Bronchial epithelial cell (primary cell): ENCODE results near the gene TIMM23. TPM values are rescaled to one million over a fixed set of nuclear protein-coding genes. Genes with fewer than 3 reads are reported as not detected.
A peak's percentile ranks its signal among the peaks of the same experiment; 100 is the strongest.
"Not testable (repeated sequence)": the region's sequence is repeated elsewhere in the genome, so short reads cannot be mapped to it uniquely, and the experiment has no call there.

ENCODE experiments used
- DNase-seq: peaks from one replicate; pipeline ENCODE4 v3.0.0-alpha.2; 2010; ENCODE audit warnings: low read depth
- FAIRE-seq: peaks from 2 replicates; lab custom pipeline; 2011; peaks lifted over from hg19 to GRCh38; lab: Jason Lieb, UNC
- H3K27me3 ChIP-seq: 2 replicates; pipeline ENCODE4 v1.5.1; 2011; ENCODE audit warnings: low read length; ENCODE audit not compliant: control insufficient read depth, insufficient read depth
- H3K36me3 ChIP-seq: 2 replicates; pipeline ENCODE4 v1.5.1; 2011; ENCODE audit warnings: low read length; ENCODE audit not compliant: control insufficient read depth, insufficient read depth
- H3K4me3 ChIP-seq: 2 replicates; pipeline ENCODE4 v1.5.1; 2011; ENCODE audit warnings: mild to moderate bottlenecking, low read depth, low read length, control low read depth
- total RNA-seq: library from RNA; depleted of rRNA; stranded (reverse); fragments of >200 nt; gene quantifications from 2 replicates; pipeline ENCODE4 v1.2.1, GENCODE V29; 2014
- TF ChIP-seq, protein P1 (sequence below): IDR thresholded peaks from 2 replicates; pipeline ENCODE4 v1.5.1; 2011; ENCODE audit warnings: mild to moderate bottlenecking, moderate library complexity, low read length, control low read depth, inconsistent platforms; ENCODE audit not compliant: insufficient read depth, severe bottlenecking

The TIMM23 gene
- total RNA-seq, 1 donor from 2014 or later: 114 TPM

DNA sequence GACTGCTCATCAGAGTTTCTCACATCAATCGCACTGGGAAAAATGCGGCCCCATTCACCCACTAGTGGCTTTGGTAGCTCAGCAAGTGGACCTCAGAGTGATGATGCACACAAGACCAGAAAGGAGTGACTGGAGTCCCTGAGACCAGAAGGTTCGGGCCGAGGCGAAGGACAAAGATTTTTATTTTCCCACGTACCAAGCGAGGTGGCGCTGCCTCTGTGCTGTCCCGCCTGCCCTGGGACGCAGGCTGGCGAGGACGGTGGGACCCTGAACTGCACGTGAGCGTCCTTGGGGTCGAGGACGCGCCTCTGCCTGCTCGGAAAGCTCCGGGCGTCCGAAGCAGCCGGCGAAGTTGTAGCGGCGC is 565 bp upstream of the TIMM23 start:
- H3K27me3 ChIP-seq, H3K36me3 ChIP-seq, FAIRE-seq: not testable (repeated sequence)
- peak; percentile 2 for DNase-seq
- H3K4me3 ChIP-seq: peak overlapping the region; percentile 65

DNA sequence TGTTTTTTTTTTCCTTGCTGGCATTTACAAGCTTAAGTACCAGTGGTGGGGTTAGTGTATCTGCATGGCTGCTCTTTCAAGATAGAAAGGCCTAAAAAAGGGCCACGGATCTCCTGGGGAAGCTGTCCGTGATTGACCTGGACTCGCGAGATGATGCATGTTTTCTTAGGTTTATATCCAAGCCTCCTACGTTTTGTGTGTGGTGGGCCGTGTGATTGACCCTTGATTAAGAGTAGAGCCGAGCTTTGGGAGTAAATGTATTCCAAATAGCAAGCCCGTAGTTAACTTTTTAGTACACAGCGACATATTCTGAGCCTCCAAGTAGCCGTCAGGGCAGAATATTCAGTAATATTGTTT is 502 bp downstream of the TIMM23 start:
- not testable (repeated sequence) for H3K27me3 ChIP-seq, H3K36me3 ChIP-seq, FAIRE-seq
- peak overlapping the region; percentile 65 for H3K4me3 ChIP-seq
- peak; percentile 4 for DNase-seq

DNA sequence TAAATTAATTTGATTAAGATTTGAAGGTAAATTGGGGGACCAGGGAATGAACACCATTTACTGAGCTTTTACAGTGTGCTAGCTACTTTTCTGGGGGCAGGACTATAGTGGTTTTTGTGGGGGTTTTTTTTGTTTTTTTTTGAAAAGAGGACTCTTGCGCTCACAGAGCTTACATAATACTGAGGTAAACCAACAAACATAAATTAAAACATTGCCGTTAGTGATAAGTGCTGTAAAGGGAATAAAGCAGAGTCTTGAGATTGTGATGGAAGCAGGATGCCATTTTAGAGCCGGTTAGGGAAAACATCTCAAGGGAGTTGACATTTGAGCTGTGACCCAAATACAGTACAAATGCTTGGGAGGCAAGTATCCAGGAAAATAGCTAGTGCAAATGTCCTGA is 1.8 kb downstream of the TIMM23 start:
- DNase-seq: not testable (repeated sequence)

DNA sequence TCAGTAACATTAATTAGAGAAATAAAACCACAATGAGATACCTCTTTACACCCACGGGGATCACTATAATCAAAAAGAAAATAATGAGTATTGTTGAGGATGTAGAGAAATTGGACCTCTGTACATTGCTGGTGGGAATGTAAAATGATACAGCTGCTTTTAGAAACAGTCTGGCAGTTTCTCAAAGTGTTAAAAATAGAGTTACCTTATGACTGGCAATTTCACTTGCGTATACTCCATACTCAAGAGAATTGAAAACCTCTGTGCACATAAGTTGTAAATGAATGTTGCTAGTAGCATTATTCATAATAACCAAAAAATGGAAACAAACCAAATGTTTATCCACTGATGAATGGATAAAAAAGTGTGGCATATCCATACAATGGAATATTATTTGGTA is 6.3 kb downstream of the TIMM23 start:
- FAIRE-seq, H3K27me3 ChIP-seq, H3K4me3 ChIP-seq, DNase-seq, H3K36me3 ChIP-seq: not testable (repeated sequence)

More for the DNA sequence above, 1.8 kb downstream of the TIMM23 start:
- FAIRE-seq, H3K27me3 ChIP-seq, H3K36me3 ChIP-seq, H3K4me3 ChIP-seq: not testable (repeated sequence)

DNA sequence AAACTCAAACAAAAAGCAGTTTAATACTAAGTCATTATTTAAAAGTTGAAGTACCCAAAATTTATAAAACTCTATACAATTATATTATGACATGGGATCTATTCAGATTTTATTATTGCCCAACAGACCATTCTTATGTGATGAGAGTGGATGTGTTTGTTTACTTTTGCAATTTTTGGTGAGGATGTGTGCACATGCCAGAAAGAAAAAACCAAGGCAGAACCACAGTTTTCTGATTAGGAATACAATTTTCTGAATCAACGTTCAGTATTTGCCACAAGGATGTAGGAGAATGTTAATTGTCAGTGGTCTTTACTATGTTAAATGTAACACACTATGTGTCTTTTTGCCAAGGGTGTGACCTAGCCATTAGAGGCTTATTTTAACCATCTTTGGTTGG is 9.1 kb downstream of the TIMM23 start:
- H3K27me3 ChIP-seq, FAIRE-seq, DNase-seq, H3K36me3 ChIP-seq, H3K4me3 ChIP-seq: not testable (repeated sequence)

DNA sequence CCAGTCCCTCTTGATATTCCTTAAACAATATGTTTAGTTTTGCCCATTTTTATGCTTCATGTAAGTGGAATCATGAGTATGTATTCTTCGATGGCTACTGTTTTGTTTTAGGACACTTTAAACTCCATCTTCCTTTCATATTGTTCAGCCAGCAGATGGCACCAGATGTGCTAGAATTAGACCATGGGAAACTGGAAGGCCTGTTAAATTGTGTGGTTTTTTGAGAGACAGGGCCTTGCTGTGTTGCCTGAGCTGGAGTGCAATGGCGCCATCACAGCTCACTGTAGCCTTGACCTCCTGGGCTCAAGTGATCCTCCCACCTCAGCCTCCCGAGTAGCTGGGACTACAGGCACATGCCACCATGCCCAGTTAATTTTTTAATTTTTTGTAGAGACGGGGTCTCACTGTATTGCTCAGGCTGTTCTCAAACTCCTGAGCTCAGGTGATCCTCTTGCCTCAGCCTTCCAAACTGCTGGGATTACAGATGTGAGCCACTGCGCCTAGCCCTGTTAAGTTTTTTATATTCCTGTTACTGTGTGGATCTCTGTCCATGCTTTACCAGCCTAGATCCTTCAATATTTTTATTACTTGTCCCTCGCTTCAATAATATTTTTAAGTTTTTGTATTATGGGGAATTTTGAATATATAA is 11.4 kb downstream of the TIMM23 start:
- H3K36me3 ChIP-seq, FAIRE-seq, H3K27me3 ChIP-seq, H3K4me3 ChIP-seq: not testable (repeated sequence)
- peak; percentile 41 for DNase-seq
- TF ChIP-seq, protein P1, sequence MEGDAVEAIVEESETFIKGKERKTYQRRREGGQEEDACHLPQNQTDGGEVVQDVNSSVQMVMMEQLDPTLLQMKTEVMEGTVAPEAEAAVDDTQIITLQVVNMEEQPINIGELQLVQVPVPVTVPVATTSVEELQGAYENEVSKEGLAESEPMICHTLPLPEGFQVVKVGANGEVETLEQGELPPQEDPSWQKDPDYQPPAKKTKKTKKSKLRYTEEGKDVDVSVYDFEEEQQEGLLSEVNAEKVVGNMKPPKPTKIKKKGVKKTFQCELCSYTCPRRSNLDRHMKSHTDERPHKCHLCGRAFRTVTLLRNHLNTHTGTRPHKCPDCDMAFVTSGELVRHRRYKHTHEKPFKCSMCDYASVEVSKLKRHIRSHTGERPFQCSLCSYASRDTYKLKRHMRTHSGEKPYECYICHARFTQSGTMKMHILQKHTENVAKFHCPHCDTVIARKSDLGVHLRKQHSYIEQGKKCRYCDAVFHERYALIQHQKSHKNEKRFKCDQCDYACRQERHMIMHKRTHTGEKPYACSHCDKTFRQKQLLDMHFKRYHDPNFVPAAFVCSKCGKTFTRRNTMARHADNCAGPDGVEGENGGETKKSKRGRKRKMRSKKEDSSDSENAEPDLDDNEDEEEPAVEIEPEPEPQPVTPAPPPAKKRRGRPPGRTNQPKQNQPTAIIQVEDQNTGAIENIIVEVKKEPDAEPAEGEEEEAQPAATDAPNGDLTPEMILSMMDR: peak; percentile 32

DNA sequence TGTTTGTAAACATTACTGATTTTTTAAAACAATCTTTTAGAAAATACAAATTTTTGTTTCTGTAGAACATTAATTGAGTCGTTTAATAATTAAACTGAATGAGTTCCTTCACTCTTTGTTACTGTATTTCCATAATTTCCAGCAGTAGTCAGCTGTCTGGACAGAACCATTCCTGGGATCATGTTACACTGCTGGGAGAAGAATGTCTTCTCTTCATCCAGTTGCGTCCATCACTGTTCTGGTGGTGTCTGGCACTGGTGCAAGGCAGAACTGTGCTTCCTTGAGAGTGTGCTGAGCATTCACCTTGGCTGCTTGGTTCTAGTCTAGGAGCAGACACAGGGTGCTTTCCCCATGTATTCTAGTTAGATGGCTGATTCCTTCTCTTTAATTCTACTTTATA is 12.2 kb downstream of the TIMM23 start:
- not testable (repeated sequence) for H3K4me3 ChIP-seq, H3K27me3 ChIP-seq, DNase-seq, FAIRE-seq, H3K36me3 ChIP-seq

DNA sequence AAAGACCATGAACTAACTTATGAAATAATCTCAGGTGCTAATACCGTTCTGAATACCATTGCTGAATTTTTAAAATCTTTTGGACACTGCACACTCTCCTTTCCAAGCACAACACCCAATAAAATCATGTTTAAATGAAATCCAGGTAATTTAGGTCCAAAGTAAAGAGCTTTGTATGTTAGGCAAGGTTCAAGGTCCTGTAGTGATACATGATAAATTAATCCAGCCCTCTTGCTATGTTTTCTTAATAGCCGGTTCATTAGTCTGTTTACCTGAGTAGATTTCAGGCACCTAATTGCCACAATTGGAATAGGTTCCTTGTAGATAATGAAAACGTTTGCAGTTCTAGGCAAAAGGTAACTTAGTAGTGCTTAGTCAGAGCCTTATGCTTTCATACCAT is 13.3 kb downstream of the TIMM23 start:
- not testable (repeated sequence) for H3K27me3 ChIP-seq, DNase-seq, FAIRE-seq

DNA sequence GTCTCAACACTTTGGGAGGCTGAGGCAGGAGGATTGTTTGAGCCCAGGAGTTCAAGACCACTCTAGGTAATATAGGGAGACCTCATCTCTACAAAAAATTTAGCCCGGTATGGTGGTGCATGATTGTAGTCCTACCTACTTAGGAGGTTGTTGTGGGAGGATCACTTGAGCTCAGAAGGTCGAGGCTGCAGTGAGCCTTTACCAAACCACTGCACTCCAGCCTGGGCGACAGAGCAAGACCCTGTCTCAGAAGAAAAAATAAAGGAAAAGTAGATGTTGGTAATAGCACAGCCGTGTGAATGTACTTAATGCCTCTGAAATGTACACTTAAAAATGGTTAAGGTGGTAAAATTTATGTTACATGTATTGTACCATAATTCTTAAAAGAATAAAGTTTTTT is 25.3 kb downstream of the TIMM23 start:
- Histone ChIP-seq H3K36me3 (peaks cover 3% of the 10 kb centered on the region), H3K4me3 (no peak overlapping the region), H3K27me3 (no peaks in the 10 kb centered on the region)
- DNase-seq (no peak), FAIRE-seq (no peak)
- TF ChIP-seq, protein P1: no peak

More for the DNA sequence above, 13.3 kb downstream of the TIMM23 start:
- H3K36me3 ChIP-seq, H3K4me3 ChIP-seq: not testable (repeated sequence)
